HepG2 (cell line): ENCODE measurements around the gene CECR2. TPM values are rescaled to one million over a fixed set of nuclear protein-coding genes. Genes with fewer than 3 reads are reported as not detected.
A peak's percentile ranks its signal among the peaks of the same experiment; 100 is the strongest.

ENCODE experiments used
- ATAC-seq: fragments of 200-7000 bp; cut with Tn5 transposase; 3 replicates; pipeline ENCODE4 v1.9.1; 2020; ENCODE audit warnings: mild to moderate bottlenecking, moderate library complexity
- BruUV-seq: library from RNA; stranded (reverse); fragments of 400-500 nt; replicated peaks from 2 replicates; lab custom pipeline; 2021; lab: Mats Ljungman, UMichigan
- CTCF ChIA-PET: fragments of 300-600 bp; formaldehyde crosslinking; extraction: SDS; loops from one replicate; lab custom pipeline; 2021; ENCODE audit warnings: low total read pairs, inconsistent platforms, low intra/inter-chr PET ratio; lab: Yijun Ruan, JAX
- POLR2A ChIA-PET: fragments of 350-600 bp; sonication (Branson Sonifier 250); formaldehyde crosslinking; loops from one replicate; lab custom pipeline; 2020; ENCODE audit warnings: antibody characterized with exemption, inconsistent platforms; lab: Yijun Ruan, JAX
- DNase-seq: peaks from one replicate; pipeline ENCODE4 v3.0.0-alpha.2; 2015; ENCODE audit warnings: low spot score
- FAIRE-seq: peaks from 3 replicates; lab custom pipeline; 2011; peaks lifted over from hg19 to GRCh38; lab: Jason Lieb, UNC
- H2AFZ ChIP-seq: one replicate; pipeline ENCODE4 v1.6.1; 2011; ENCODE audit warnings: low read length, inconsistent platforms
- H3K27ac ChIP-seq: fragments of 300-600 bp; 3 replicates; pipeline ENCODE4 v1.8.0; 2011; ENCODE audit warnings: mixed run types, mild to moderate bottlenecking, mixed read lengths, low read length, inconsistent platforms; ENCODE audit not compliant: insufficient read depth; ENCODE audit errors: extremely low read length
- H3K27me3 ChIP-seq, 2 experiments: fragments of 200-600 bp in 1 of 2; 2 replicates in 1 of 2; 3 replicates in 1 of 2; pipeline versions ENCODE4 v1.6.0 to v1.8.0; 2011; ENCODE audit warnings: low read length in 2 of 2, mild to moderate bottlenecking in 2 of 2, moderate library complexity in 2 of 2, inconsistent platforms in 1 of 2; ENCODE audit not compliant: insufficient read depth in 2 of 2, control insufficient read depth in 1 of 2
- H3K36me3 ChIP-seq, 2 experiments: fragments of 200-600 bp in 1 of 2; replicated peaks in 1 of 2; 2 replicates in 1 of 2; 3 replicates in 1 of 2; pipeline versions ENCODE4 v1.5.1 to v1.8.0; 2011; ENCODE audit warnings: low read length in 2 of 2, inconsistent platforms in 1 of 2; ENCODE audit not compliant: insufficient read depth in 2 of 2, control insufficient read depth in 1 of 2
- H3K4me1 ChIP-seq: 2 replicates; pipeline ENCODE4 v1.5.1; 2012; ENCODE audit warnings: low read length, inconsistent platforms; ENCODE audit not compliant: insufficient read depth
- H3K4me2 ChIP-seq: 2 replicates; pipeline ENCODE4 v1.6.0; 2011; ENCODE audit warnings: low read depth, low read length, inconsistent platforms
- H3K4me3 ChIP-seq, 3 experiments: fragments of 200-600 bp in 1 of 3; sonication (generic), shearing (Covaris generic) in 1 of 3; replicated peaks in 1 of 3; 2 replicates each; pipeline ENCODE4 v1.5.1; 2011 to 2016; ENCODE audit warnings: low read length in 3 of 3, inconsistent platforms in 2 of 3, low read depth in 2 of 3, mild to moderate bottlenecking in 2 of 3, control low read depth in 1 of 3, mixed read lengths in 1 of 3; ENCODE audit not compliant: insufficient read depth in 1 of 3
- H3K79me2 ChIP-seq: one replicate; pipeline ENCODE4 v1.6.1; 2011; ENCODE audit warnings: low read length, inconsistent platforms; ENCODE audit not compliant: insufficient read depth
- H3K9ac ChIP-seq: 2 replicates; pipeline ENCODE4 v1.6.0; 2011; ENCODE audit warnings: mild to moderate bottlenecking, low read depth, low read length, inconsistent platforms; ENCODE audit not compliant: insufficient read depth
- H3K9me3 ChIP-seq: 2 replicates; pipeline ENCODE4 v1.5.1; 2012; ENCODE audit warnings: mild to moderate bottlenecking, low read length
- H4K20me1 ChIP-seq: 2 replicates; pipeline ENCODE4 v1.6.0; 2011; ENCODE audit warnings: inconsistent platforms, mild to moderate bottlenecking, low read length, moderate library complexity; ENCODE audit not compliant: insufficient read depth
- ATM ChIP-seq: fragments of 450-650 bp; IDR thresholded peaks from 2 replicates; pipeline ENCODE4 v1.7.1; 2017; ENCODE audit warnings: mild to moderate bottlenecking, borderline replicate concordance
- CSRNP2 ChIP-seq: sonication (generic); formaldehyde crosslinking; conservative IDR thresholded peaks from 2 replicates; pipeline ENCODE4 v1.8.0; 2022; ENCODE audit warnings: low read depth, missing genetic modification reagents
- FOXM1 ChIP-seq: sonication (generic); formaldehyde crosslinking; IDR thresholded peaks from 2 replicates; pipeline ENCODE4 v1.5.0; 2020; ENCODE audit warnings: missing genetic modification reagents
- GMEB1 ChIP-seq: sonication (generic); formaldehyde crosslinking; IDR thresholded peaks from 2 replicates; pipeline ENCODE4 v1.5.1; 2020; ENCODE audit warnings: missing genetic modification reagents, mild to moderate bottlenecking, borderline replicate concordance
- KLF9 ChIP-seq: IDR thresholded peaks from 2 replicates; pipeline ENCODE4 v1.6.1; 2016; ENCODE audit warnings: low read depth
- PHF21A ChIP-seq: sonication (generic); formaldehyde crosslinking; IDR thresholded peaks from 2 replicates; pipeline ENCODE4 v1.5.0; 2020; ENCODE audit warnings: mild to moderate bottlenecking, missing genetic modification reagents
- RORA ChIP-seq: sonication (generic); formaldehyde crosslinking; IDR thresholded peaks from 2 replicates; pipeline ENCODE4 v1.5.0; 2020; ENCODE audit warnings: mild to moderate bottlenecking, missing genetic modification reagents, moderate library complexity
- TRAFD1 ChIP-seq: sonication (generic); formaldehyde crosslinking; IDR thresholded peaks from 2 replicates; pipeline ENCODE4 v1.5.1; 2020; ENCODE audit warnings: missing genetic modification reagents, mild to moderate bottlenecking, borderline replicate concordance
- XRCC5 ChIP-seq: fragments of 200-400 bp; formaldehyde crosslinking; optimal IDR thresholded peaks from 2 replicates; pipeline ENCODE3; 2017; ENCODE audit warnings: mild to moderate bottlenecking, low read length
- ZBTB2 ChIP-seq: sonication (generic); formaldehyde crosslinking; IDR thresholded peaks from 2 replicates; pipeline ENCODE4 v1.8.0; 2022; ENCODE audit warnings: low read depth, missing genetic modification reagents
- ZNF367 ChIP-seq: sonication (generic); formaldehyde crosslinking; IDR thresholded peaks from 2 replicates; pipeline ENCODE4 v1.4.0; 2020; ENCODE audit warnings: missing genetic modification reagents, borderline replicate concordance
- ZNF503 ChIP-seq: sonication (generic); formaldehyde crosslinking; IDR thresholded peaks from 2 replicates; pipeline ENCODE4 v1.4.0; 2020; ENCODE audit warnings: missing genetic modification reagents
- ZNF616 ChIP-seq: sonication (generic); formaldehyde crosslinking; IDR thresholded peaks from 2 replicates; pipeline ENCODE4 v1.5.0; 2020; ENCODE audit warnings: low read depth, mild to moderate bottlenecking, missing genetic modification reagents
- WGBS: methylation state at CpG from one replicate; pipeline ENCODE4 v1.1.6; 2017; ENCODE audit warnings: low lambda C conversion rate; 5-methylcytosine and 5-hydroxymethylcytosine counted together
- in situ Hi-C: cut with HindIII; loops from 2 replicates; pipeline ENCODE4 v1.10.0; 2017; ENCODE audit warnings: low pct_unique_long_range_greater_than_20kb; ENCODE audit not compliant: extremely low pct_ligation_motif_present
- intact Hi-C: fragments of 100-400 bp; cut with micrococcal nuclease; formaldehyde crosslinking; loops from one replicate; pipeline ENCODE4 v1.10.0; 2022; ENCODE audit not compliant: unreplicated experiment
- polyA plus RNA-seq, 8 experiments: library from polyadenylated mRNA; depleted of rRNA in 3 of 8; stranded (reverse) in 7 of 8; unstranded in 1 of 8; fragments of >200 nt; fragmentation: Illumina TruSeq in 4 of 8; extraction: Trizol in 4 of 8; gene quantifications; 2 replicates each; pipeline versions ENCODE4 v1.2.1 to v1.2.3, GENCODE V29; 2011 to 2016; ENCODE audit warnings: low read depth in 4 of 8, missing spikeins in 1 of 8, mixed read lengths in 1 of 8; ENCODE audit not compliant: insufficient read depth in 1 of 8
- total RNA-seq, 5 experiments: library from RNA; depleted of rRNA; stranded (reverse); fragments of >200 nt; fragmentation: Illumina TruSeq; extraction: Trizol; gene quantifications; 2 replicates each; pipeline ENCODE4 v1.2.3, GENCODE V29; 2016; ENCODE audit warnings: low read depth in 1 of 5

The CECR2 gene
- total and polyA plus RNA-seq, 2 of the 13 experiments (the other 11 are each of a cell fraction or from before 2014, with no cell fraction given) = not detected

GRCh38 chr22:17486313-17486712, 117.1 kb downstream of the CECR2 start:
- POLR2A ChIA-PET = no interaction called here
- ATAC-seq = peak; percentile 52

More at GRCh38 chr22:17486313-17486712, 117.1 kb downstream of the CECR2 start:
- Histone ChIP-seq H3K4me3 (no peak overlapping the region), H3K79me2 (no peaks in the 10 kb centered on the region), H3K27ac (no peak overlapping the region), H3K27me3 (peaks cover 0 to 15% of the 10 kb centered on the region in 2 experiments; a peak in 2 of 5 replicates), H3K9ac (no peak overlapping the region), H2AFZ (no peak overlapping the region), H3K4me1 (no peaks in the 10 kb centered on the region), H3K4me2 (no peak overlapping the region), H3K36me3 (no peaks in the 10 kb centered on the region), H4K20me1 (no peaks in the 10 kb centered on the region), H3K9me3 (no peaks in the 10 kb centered on the region)
- TF ChIP-seq ZBTB2 (CRISPR knock-in tag) (no peak), ZNF367 (CRISPR knock-in tag) (no peak), CSRNP2 (CRISPR knock-in tag) (no peak), ATM (no peak), GMEB1 (CRISPR knock-in tag) (no peak), ZNF503 (CRISPR knock-in tag) (no peak), XRCC5 (no peak), TRAFD1 (CRISPR knock-in tag) (no peak), KLF9 (CRISPR knock-in tag) (no peak), PHF21A (CRISPR knock-in tag) (no peak), FOXM1 (CRISPR knock-in tag) (no peak), RORA (CRISPR knock-in tag) (no peak), ZNF616 (CRISPR knock-in tag) (no peak)
- in situ Hi-C loops (no loop called here), intact Hi-C loops (no loop called here)
- DNase-seq (peak; percentile 8), FAIRE-seq (no peak)
- 11% methylated on average over 10 of the region's 10 CpGs for WGBS
- CTCF ChIA-PET = no interaction called here
- BruUV-seq = no TSS peak
